Measurements from ENCODE around the gene FLNC. TPM values are rescaled to one million over a fixed set of nuclear protein-coding genes. Genes with fewer than 3 reads are reported as not detected.

FLNC gene
- total and polyA plus RNA-seq, 9 of the 15 experiments (the other 6 are each of a cell fraction or from before 2014, with no cell fraction given) = 0.90 to 155 (median 28.8) TPM

DNA sequence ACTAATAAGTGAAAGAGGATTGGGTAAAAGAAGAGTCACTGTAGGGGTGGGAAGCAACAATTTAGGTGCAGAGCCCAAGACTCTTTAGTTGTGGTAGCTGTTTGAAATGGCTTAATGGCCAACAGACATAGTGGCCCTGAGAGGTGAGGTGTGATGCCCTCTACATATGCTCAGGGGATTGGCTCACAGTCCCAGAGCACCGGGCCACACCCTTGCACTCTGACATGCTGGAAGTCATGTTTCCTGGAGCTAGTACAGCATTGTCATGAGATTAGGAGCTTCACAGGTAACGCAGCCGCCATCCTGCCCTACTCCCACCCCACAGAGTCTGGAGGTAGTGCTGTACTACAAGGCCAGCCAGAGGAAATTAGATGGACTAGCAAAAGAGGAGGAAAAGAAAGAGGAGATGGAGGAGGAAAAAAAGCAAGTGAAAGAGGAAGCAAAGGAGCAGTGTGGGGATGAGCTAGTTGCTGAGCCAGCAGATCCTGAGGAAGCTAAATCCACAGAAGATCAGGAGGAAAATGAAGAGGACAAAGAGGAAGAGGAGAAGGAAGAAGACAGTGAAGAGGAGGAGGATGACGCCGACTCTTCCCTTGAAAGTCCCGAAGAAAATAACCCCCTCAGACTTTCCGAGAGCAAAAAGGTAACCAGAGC is 14.8 kb upstream of the FLNC start (continued):
- TF ChIP-seq, protein P1, sequence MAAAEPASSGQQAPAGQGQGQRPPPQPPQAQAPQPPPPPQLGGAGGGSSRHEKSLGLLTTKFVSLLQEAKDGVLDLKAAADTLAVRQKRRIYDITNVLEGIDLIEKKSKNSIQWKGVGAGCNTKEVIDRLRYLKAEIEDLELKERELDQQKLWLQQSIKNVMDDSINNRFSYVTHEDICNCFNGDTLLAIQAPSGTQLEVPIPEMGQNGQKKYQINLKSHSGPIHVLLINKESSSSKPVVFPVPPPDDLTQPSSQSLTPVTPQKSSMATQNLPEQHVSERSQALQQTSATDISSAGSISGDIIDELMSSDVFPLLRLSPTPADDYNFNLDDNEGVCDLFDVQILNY (CRISPR knock-in tag; IDR thresholded peaks at IDR 0.05) = no peak
- TF ChIP-seq SMARCA4 (IDR thresholded peaks at IDR 0.05) (0 out of 2 replicates have a peak, but pooled peaks have one; percentile 15), ZNF143 (CRISPR knock-in tag; IDR thresholded peaks at IDR 0.05) (no peak), BRD4 (IDR thresholded peaks at IDR 0.05) (no peak), MED1 (CRISPR knock-in tag; IDR thresholded peaks at IDR 0.05; ENCODE audit: borderline replicate concordance) (no peak), POLR2A (conservative IDR thresholded peaks at IDR 0.05) (0 out of 2 replicates have a peak, but pooled peaks have one; percentile 43), MAFG (tag; conservative IDR thresholded peaks at IDR 0.05) (peak; percentile 95), POLR3G (IDR thresholded peaks at IDR 0.05; ENCODE audit: extremely low read depth, insufficient read length, insufficient replicate concordance) (no peak), SPI1 (IDR thresholded peaks at IDR 0.05; ENCODE audit: borderline replicate concordance, low read depth, low read length) (peak; percentile 92), RBM17 (IDR thresholded peaks at IDR 0.05; ENCODE audit: borderline replicate concordance, low read depth, low read length) (no peak)

DNA sequence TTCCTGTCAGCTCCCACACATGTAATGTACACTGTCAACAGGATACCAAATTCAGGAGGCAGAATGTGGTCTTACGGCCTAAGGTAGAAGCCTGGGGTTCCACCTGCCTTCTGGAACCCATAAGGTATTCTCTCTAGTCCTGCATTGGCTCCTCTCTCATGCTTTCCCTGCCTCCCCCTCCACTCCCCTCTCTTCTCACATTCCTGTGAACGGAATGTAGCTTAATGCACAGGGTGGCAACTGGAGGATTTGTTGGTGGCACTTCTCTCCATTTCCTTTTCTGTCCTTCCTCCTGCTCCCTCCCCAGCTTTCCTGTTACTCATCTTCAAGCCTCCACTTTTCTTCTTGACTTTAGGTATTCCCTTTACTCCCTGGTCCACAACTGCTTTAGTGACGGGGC is 11.5 kb upstream of the FLNC start:
- 63% methylated on average over 3 of the region's 3 CpGs for WGBS (ENCODE audit: insufficient coverage, low coverage, missing lambda C conversion rate)
- no peak overlapping the region for H3K9ac ChIP-seq (ENCODE audit: insufficient read depth in 1 of 2, low read depth in 2 of 2, low read length in 2 of 2)
- H3K27me3 ChIP-seq (ENCODE audit: control insufficient read depth in 2 of 2, insufficient read depth in 2 of 2, low read length in 2 of 2) = no peaks in the 10 kb centered on the region
- no peak overlapping the region for H3K4me3 ChIP-seq
- no peak for TF ChIP-seq NFE2 (IDR thresholded peaks at IDR 0.05; ENCODE audit: low read depth)
- 0 out of 2 replicates have a peak, but pooled peaks have one; percentile 50 for TF ChIP-seq ERF (CRISPR knock-in tag; IDR thresholded peaks at IDR 0.05)
- TF ChIP-seq SIX5 (IDR thresholded peaks at IDR 0.05; ENCODE audit: borderline replicate concordance in 1 of 2, insufficient read depth in 1 of 2, low read depth in 1 of 2, low read length in 2 of 2) = no peak
- no peak for TF ChIP-seq CAMTA2 (CRISPR knock-in tag; conservative IDR thresholded peaks at IDR 0.05)
- TF ChIP-seq, protein P2, sequence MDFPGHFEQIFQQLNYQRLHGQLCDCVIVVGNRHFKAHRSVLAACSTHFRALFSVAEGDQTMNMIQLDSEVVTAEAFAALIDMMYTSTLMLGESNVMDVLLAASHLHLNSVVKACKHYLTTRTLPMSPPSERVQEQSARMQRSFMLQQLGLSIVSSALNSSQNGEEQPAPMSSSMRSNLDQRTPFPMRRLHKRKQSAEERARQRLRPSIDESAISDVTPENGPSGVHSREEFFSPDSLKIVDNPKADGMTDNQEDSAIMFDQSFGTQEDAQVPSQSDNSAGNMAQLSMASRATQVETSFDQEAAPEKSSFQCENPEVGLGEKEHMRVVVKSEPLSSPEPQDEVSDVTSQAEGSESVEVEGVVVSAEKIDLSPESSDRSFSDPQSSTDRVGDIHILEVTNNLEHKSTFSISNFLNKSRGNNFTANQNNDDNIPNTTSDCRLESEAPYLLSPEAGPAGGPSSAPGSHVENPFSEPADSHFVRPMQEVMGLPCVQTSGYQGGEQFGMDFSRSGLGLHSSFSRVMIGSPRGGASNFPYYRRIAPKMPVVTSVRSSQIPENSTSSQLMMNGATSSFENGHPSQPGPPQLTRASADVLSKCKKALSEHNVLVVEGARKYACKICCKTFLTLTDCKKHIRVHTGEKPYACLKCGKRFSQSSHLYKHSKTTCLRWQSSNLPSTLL (IDR thresholded peaks at IDR 0.05) = no peak
- TF ChIP-seq HDAC3 (IDR thresholded peaks at IDR 0.05; ENCODE audit: borderline replicate concordance, partially characterized antibody) = no peak
- H3K79me2 ChIP-seq (ENCODE audit: control insufficient read depth, insufficient read depth, low read length) = no peaks in the 10 kb centered on the region
- POLR2A ChIA-PET = interaction anchor here (0.6 to 6.8 kb wide), 5 partner anchors 9 to 79 kb away, joined by 3 to 39 read pairs (median 14); partner anchors contain the start of gene CALU
- H2AFZ ChIP-seq (ENCODE audit: low read depth, low read length) = no peak overlapping the region
- in situ Hi-C loops (cut with MboI) (no loop called here), intact Hi-C loops (cut with micrococcal nuclease) (no loop called here)
- no peak overlapping the region for H3K27ac ChIP-seq (ENCODE audit: extremely low read depth, low read depth, low read length)
- ATAC-seq (no peak), DNase-seq (ENCODE audit: extremely low read depth in 1 of 4, low spot score in 3 of 4) (no peak), FAIRE-seq (no peak)
- peaks cover 8 to 17% of the 10 kb centered on the region in 2 experiments; a peak in 4 of 5 replicates for H3K4me1 ChIP-seq (replicated peaks in 1 of 2; ENCODE audit: control insufficient read depth in 2 of 2, insufficient read depth in 2 of 2, low read length in 2 of 2)
- no peaks in the 10 kb centered on the region for H3K9me3 ChIP-seq (replicated peaks; ENCODE audit: control insufficient read depth, insufficient read depth, low read depth, low read length)
- no peak overlapping the region for H3K4me2 ChIP-seq (ENCODE audit: insufficient read depth, low read length)
- peaks cover 3% of the 10 kb centered on the region for H3K9me1 ChIP-seq (ENCODE audit: control insufficient read depth, insufficient read depth, low read length)
- CTCF ChIA-PET (ENCODE audit: low intra/inter-chr PET ratio) = no interaction called here
- no peaks in the 10 kb centered on the region for H3K36me3 ChIP-seq (ENCODE audit: control insufficient read depth, insufficient read depth, low read length)
- H4K20me1 ChIP-seq (replicated peaks; ENCODE audit: control insufficient read depth, insufficient read depth, low read length) = no peaks in the 10 kb centered on the region
- BruUV-seq (replicated peaks) = no TSS peak
